Dermis blood vessel endothelial cell (primary cell): Measurements from ENCODE around the gene ANGPTL2. TPM values are rescaled to one million over a fixed set of nuclear protein-coding genes. Genes with fewer than 3 reads are reported as not detected.

Experiments
- DNase-seq: peaks from one replicate; pipeline ENCODE4 v3.0.0; 2010
- total RNA-seq: library from RNA; depleted of rRNA; stranded (reverse); fragments of >200 nt; gene quantifications from 2 replicates; pipeline ENCODE4 v1.2.3, GENCODE V29; 2014

ANGPTL2 gene
- total RNA-seq, 1 donor from 2014 or later, result 12.3 TPM

DNA sequence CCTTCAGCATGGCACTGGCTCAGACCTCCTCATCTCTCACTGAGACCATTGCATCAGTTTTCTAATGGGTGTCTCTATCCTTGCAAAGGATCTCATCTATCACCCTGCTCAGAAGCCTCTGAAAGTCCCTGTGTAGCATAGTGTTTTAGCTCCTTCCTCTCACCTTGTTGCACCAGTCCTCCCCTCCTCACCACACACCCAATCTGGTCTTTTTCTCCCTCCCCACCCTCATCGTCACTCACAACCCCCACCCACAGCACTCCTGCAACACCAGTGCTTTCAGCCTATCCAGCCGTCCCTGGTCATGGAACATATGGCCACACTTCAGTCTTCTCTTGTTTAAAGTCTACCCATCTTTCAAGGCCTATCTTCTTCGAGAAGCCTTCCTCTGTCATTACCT lies 74.5 kb downstream of the ANGPTL2 start:
- DNase-seq, result no peak

- DNase-seq, result no peak
Measured at GRCh38 chr9:127045148-127045547, 77.3 kb downstream of the ANGPTL2 start.

DNA sequence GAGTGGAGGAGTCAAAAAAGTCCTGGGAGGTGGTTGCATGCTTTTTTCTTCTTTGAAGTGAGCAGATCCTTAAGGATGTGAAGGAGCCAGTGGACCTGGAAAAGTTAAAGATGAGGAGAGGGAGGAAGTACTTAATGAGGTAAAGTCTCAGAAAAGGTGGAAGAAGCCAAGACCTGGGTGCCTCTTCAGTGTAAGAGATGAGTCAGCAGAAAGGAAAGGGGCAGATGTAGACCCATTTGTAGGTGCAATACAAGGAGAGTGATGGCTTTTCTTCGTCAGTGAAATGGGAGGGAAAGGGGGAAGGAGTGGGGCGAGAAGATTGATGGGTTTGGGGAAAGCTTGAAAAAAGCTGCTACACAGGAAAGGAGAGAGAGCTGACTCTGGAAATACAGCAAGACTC lies 82.9 kb downstream of the ANGPTL2 start:
- DNase-seq, result no peak

- DNase-seq, result no peak
Measured at GRCh38 chr9:127038531-127038930, 83.9 kb downstream of the ANGPTL2 start.

Other genes starting within 250 kb of the ANGPTL2 start
- gene RALGPS1, start 207.9 kb downstream of the ANGPTL2 start, total RNA-seq, result 3.1 and 3.3 TPM in 2 replicates
- gene GARNL3, start 142.1 kb upstream of the ANGPTL2 start, total RNA-seq, result 2.4 and 3.4 TPM in 2 replicates